NT2/D1 (cell line): ENCODE results near the gene KLHL30.

Experiments used
- DNase-seq: peaks from one replicate; pipeline ENCODE4 v3.0.0-alpha.2; 2011; ENCODE audit warnings: low read depth, low spot score
- H3K27me3 ChIP-seq: 2 replicates; pipeline ENCODE4 v1.6.0; 2011; ENCODE audit warnings: mild to moderate bottlenecking; ENCODE audit not compliant: insufficient read length, insufficient read depth
- H3K36me3 ChIP-seq: 2 replicates; pipeline ENCODE4 v1.6.1; 2011; ENCODE audit warnings: mild to moderate bottlenecking, low read length, mixed read lengths; ENCODE audit not compliant: insufficient read depth, insufficient read length
- H3K4me1 ChIP-seq: 2 replicates; pipeline ENCODE4 v1.5.1; 2011; ENCODE audit not compliant: insufficient read depth, insufficient read length
- H3K4me3 ChIP-seq: 2 replicates; pipeline ENCODE4 v1.5.1; 2011; ENCODE audit warnings: low read depth; ENCODE audit not compliant: insufficient read length
- H3K9ac ChIP-seq: 2 replicates; pipeline ENCODE4 v1.6.0; 2011; ENCODE audit warnings: low read depth; ENCODE audit not compliant: insufficient read length
- H3K9me3 ChIP-seq: 2 replicates; pipeline ENCODE4 v1.5.1; 2011; ENCODE audit warnings: mild to moderate bottlenecking, low read length; ENCODE audit not compliant: insufficient read depth
- SUZ12 ChIP-seq: IDR thresholded peaks from 2 replicates; pipeline ENCODE4 v1.6.1; 2011; ENCODE audit not compliant: insufficient read length, insufficient read depth; ENCODE audit errors: extremely low read depth
- YY1 ChIP-seq: IDR thresholded peaks from 2 replicates; pipeline ENCODE4 v1.6.1; 2011; ENCODE audit not compliant: insufficient read length, insufficient read depth
- ZNF274 ChIP-seq: IDR thresholded peaks from 2 replicates; pipeline ENCODE4 v1.6.1; 2011; ENCODE audit warnings: mild to moderate bottlenecking, low read depth, low read length

Gene KLHL30

DNA sequence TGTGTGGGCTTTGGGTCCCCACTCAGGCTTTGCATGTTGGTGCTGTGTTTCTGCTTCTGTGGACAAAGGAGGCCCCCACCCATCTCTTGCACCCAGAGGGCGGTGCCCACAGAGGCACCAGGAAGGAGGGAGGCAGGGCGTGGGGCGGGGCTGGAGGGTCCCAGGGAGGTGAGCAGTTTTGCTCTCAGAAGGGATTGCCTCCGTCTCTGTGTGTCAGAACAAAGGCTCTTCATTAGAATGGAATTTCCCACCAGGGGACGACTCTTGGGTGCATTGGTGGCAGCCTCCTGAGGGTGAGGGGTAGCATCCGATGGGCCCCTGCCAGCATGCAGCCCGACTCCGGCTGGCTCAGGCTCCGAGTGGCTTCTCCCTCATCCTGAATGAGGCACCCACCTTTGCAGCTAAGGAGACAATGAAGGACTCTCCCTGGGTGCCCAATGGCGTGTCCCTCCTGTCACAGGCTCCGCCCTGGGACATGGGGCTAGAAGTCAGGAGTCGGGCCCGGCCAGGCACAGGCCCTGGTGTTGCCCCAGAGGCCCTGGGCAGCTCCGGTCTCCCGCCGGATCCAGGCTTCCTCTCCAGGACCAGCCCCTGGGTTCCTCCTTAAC, 13.3 kb downstream of the KLHL30 start:
- H3K4me3 ChIP-seq: no peak overlapping the region
- H3K9ac ChIP-seq: peak overlapping the region; percentile 39
- DNase-seq: no peak
- H3K27me3 ChIP-seq: no peaks in the 10 kb centered on the region
- peaks cover 19% of the 10 kb centered on the region for H3K4me1 ChIP-seq
- peaks cover 7% of the 10 kb centered on the region; the same call in 1 of the 2 replicates for H3K9me3 ChIP-seq
- TF ChIP-seq SUZ12 (no peak), ZNF274 (no peak)
- H3K36me3 ChIP-seq: no peaks in the 10 kb centered on the region

DNA sequence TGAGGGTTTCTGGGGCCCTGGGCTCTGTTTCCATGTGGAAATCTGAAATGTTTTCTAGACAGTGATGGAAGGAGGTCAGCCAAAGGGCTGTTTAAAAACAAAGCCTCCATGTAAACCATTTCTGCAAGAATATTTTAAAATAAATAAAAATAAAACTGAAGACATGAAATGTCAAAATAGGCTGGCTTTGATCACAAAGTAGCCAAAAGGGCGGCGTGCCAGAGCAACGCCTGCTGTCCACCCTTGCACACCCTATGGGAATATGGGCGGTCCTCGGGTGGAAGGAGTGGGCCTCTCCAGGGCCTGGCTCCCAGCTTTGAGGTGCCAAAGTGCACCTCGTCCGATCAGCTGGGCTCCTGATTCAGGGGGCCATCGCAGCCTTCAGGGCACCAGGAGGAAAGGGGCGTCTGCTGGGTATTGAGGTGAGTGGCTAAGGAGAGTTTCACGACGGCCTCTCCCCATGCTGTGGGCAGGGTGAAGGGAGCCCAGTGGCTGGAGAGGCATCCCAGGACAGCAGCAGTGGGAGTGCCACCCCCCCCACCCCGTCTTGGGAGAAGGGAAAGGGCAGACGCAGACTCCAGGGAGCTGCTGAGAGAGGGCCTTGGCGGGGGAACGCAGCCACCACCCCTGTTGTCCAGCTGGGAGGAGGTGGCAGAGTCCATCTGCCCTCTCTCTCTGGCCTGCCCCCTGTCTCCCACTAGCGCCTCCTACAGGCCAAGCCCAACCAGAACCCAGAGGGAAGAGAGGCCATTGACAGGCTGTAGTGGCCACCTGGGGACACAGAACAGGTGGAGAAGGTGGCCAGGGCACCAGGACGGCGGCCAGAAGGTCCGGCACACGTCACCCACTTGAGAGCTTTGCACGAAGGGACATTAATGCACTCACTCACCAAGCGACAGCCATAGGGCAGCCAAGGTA, 14.6 kb downstream of the KLHL30 start:
- no peak overlapping the region for H3K4me3 ChIP-seq
- H3K36me3 ChIP-seq: no peaks in the 10 kb centered on the region
- peaks cover 7% of the 10 kb centered on the region; the same call in 1 of the 2 replicates for H3K9me3 ChIP-seq
- peaks cover 15% of the 10 kb centered on the region for H3K4me1 ChIP-seq
- TF ChIP-seq SUZ12 (no peak), ZNF274 (no peak), YY1 (no peak)
- H3K27me3 ChIP-seq: no peaks in the 10 kb centered on the region
- H3K9ac ChIP-seq: no peak overlapping the region
- no peak for DNase-seq

DNA sequence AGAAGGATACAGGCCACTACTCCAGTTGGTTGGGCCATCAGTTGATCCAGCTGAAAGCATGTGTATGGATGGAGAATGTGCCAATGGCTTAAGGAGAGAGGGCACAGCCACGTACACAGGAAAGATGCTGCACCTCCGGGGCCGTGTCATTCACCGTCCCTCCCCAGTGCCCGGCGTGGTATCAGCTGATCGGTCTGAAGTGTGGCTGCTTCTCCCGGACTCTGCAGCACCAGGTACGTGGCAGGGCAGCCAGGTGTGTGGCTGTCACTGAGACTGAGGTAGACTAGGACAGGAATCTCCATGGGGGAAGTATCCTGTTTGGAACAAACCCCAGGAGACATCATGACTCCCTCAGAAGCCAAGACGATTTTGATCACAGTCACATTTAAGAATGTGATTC, 16.1 kb downstream of the KLHL30 start:
- Histone ChIP-seq H3K4me3 (no peak overlapping the region), H3K9me3 (peaks cover 7% of the 10 kb centered on the region; the same call in 1 of the 2 replicates), H3K27me3 (peaks cover 5% of the 10 kb centered on the region), H3K9ac (no peak overlapping the region), H3K4me1 (peaks cover 16% of the 10 kb centered on the region), H3K36me3 (no peaks in the 10 kb centered on the region)
- TF ChIP-seq SUZ12: no peak
- no peak for TF ChIP-seq YY1
- no peak for TF ChIP-seq ZNF274
- DNase-seq: no peak

DNA sequence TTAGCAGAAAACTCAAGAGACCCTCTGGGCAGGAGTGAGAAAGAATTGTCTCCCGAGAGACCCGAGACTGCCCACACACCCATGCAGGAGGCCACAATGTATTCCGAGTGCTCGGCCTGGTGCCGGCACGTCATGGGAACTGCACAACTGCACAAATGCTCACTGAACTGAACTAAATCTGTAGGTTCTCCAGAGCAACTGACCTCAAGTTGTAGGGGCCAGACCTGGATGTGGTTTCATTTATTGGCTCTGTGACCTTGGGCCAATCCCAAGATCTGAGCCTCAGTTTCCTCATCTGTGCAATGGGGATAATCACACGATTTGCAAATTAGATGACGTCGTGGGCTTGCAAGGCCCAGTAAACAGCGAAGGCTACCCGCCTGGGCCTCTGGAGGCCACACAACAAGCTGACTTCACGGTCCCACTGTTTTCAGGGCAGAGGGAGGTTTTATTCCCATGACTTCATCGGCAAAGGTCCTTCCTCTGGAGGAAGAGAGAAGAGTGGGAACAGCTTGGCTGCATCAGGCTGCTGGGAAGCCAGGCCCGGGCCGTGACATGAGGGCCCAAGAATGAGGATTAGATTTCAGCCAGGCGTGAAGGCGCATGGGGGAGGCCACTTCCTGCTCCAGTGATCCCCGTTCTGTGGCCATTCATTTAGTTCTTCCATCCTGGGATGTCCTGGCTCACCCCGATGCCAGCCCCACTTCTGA, 16.7 kb downstream of the KLHL30 start:
- Histone ChIP-seq H3K36me3 (no peaks in the 10 kb centered on the region), H3K4me3 (no peak overlapping the region), H3K4me1 (peaks cover 22% of the 10 kb centered on the region), H3K9me3 (peaks cover 7% of the 10 kb centered on the region; the same call in 1 of the 2 replicates), H3K27me3 (peaks cover 12% of the 10 kb centered on the region), H3K9ac (no peak overlapping the region)
- no peak for DNase-seq
- no peak for TF ChIP-seq YY1
- TF ChIP-seq SUZ12: no peak
- TF ChIP-seq ZNF274: no peak

DNA sequence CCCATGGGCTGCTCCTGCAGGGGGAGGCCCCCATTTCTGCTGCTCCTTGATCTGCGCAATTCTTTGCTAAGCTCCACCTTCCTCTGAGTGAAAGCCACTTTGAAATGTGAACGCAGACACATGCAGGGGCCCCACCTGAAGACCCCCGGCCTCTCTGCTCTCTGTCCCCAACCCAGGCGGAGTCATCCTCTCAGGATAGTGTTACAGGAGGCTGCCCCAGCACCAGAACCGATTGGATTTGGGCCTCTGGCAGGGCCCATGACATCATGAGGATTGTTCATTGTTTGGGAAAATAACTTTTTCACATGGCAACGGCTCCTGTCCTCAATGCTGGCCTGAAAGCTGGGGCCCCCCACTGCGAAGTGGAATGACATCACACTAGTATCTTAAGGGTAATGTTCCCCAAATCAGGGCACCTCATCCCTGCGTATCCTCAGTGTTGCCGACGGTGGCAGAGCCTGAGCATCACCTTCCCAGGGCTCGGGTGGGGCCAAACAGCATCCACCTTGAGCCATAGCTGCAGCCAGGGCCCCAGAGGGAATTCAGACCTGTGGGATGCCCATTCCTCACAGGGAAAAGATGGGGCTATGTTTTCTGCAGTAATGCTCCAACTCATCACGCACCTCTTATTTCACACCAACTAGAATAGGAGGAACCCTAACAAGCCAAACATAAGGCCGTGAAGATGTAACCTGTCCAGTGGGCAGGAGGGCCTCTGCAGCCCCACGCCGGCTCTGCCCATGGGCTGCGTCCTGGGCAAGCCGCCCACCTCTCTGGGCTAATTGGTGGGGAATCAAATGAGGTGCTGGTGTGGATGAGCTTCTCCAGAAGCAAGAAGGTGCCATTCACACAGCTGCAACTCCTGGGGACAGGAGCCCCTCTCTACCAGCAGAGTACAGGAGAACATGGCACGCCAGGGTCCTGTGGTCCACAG, 17.6 kb downstream of the KLHL30 start:
- no peak for DNase-seq
- Histone ChIP-seq H3K4me1 (peaks cover 17% of the 10 kb centered on the region), H3K27me3 (peaks cover 14% of the 10 kb centered on the region), H3K4me3 (no peak overlapping the region), H3K9me3 (peaks cover 7% of the 10 kb centered on the region; the same call in 1 of the 2 replicates), H3K9ac (no peak overlapping the region), H3K36me3 (no peaks in the 10 kb centered on the region)
- TF ChIP-seq YY1 (no peak), SUZ12 (no peak), ZNF274 (no peak)

DNA sequence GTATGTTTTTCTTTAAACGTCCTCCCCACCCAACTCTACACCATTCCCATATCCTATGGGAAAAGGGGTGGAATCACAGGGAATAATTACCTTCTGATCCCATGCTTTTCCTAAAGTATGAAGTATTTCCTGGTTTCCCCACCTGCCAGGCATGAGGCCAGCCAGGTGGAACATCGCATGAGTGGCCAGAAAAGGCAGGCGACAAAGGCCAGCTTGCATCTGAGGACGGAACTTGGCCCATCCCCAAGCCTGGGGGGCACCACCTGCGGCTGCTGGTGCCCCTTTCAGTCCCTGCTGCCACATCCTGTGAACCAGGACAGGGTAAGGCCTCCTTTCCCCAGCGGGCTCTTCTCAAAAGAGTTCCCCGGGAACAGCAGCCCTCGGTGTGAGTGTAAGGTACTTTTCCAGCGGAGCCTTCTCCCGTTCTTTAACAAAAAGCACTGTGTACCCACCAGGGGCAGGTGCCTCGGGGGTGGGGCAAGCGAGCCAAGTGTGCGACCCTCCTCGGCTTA, 19.1 kb downstream of the KLHL30 start:
- peaks cover 7% of the 10 kb centered on the region; the same call in 1 of the 2 replicates for H3K9me3 ChIP-seq
- TF ChIP-seq SUZ12: no peak
- TF ChIP-seq YY1: no peak
- no peak for TF ChIP-seq ZNF274
- no peak for DNase-seq
- no peak overlapping the region for H3K9ac ChIP-seq
- H3K4me3 ChIP-seq: no peak overlapping the region
- H3K36me3 ChIP-seq: no peaks in the 10 kb centered on the region
- H3K4me1 ChIP-seq: peaks cover 12% of the 10 kb centered on the region
- peaks cover 29% of the 10 kb centered on the region for H3K27me3 ChIP-seq
